Measurements from ENCODE around the gene C16orf92.
A peak's percentile ranks its signal among the peaks of the same experiment; 100 is the strongest.

Gene C16orf92

DNA sequence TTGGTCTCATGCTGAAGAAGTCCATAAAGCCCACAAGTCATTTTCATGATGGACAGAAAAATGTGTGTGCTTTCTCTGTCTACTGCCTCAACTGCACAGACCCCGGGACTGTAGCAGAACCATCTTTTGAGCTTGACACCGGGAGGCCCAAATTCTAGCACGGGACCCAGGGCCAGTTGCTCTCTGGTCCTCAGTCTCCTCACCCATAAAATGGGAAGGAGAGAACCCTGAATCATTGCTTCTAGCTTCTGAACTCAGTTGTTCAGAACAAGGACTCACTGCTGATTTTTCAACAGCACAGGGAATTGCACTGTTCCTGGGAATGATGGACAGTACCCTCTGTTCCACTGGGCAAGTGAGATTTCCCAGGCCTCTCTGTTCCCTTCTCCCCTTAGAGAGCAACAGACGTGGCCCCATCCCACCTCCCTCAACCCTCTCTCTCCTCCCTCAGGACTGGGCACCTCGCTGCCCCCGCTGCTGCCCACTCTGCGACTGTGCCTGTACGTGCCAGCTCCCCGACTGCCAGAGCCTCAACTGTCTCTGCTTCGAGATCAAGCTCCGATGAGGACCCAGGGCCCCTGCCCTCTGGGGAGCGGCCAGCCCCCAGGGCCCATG, 40.4 kb downstream of the C16orf92 start:
- no peak for DNase-seq

DNA sequence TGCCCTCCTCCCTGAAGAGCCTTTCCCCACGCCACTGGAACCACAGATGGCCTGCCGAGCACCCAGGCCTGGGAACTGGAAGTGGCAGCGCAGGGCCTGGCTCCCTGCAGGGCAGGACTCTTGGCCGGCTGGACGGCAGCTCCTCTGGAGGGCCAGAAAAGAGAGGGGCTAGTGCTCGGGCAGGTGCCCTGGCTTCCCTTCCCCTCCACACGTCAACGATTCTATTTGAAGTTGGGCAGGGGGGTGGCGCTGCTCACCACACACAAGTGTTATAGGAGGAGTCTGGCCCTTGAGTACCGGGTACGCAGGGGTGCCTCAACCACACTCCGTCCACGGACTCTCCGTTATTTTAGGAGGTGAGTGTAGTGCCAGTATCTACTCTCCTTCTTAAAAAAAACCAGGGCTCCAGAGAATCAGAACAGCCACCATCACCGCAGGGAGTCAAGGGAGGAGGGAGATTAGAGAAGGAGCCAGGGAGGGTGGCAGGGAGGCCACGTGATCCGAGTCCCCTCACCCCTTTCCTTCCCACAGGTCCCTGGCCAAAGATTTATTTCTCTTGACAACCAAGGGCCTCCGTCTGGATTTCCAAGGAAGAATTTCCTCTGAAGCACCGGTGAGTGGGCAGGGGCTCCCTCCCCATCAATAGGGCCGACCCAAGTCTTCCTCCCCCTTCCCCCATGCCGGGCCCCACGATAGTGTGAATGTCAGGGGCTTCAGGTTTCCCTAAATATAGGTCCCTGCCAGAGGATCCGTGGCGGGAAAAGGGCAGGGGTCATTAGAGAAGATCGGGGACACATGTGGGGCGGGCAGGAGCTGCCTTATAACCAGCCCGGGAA, 41.1 kb downstream of the C16orf92 start:
- peak; percentile 79 for DNase-seq

DNA sequence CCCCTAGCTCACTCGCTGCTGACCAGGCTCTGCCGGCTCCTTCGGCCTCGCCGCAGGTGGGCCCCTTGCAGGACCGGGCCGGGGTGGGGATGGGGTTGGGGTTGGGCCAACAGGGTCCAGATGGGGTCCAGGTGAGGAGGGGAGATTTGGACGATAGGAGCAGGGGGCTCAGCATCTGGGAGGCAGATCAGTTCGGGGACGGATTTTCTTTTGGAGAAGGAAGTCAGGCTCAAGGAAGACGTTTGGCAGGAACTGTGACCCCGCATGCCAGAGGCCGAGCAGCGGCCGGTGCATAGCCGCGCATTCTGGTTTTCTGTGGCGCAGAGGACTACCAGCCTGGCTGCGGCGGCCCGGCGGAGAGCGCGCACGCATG, 41.7 kb downstream of the C16orf92 start:
- no peak for DNase-seq

DNA sequence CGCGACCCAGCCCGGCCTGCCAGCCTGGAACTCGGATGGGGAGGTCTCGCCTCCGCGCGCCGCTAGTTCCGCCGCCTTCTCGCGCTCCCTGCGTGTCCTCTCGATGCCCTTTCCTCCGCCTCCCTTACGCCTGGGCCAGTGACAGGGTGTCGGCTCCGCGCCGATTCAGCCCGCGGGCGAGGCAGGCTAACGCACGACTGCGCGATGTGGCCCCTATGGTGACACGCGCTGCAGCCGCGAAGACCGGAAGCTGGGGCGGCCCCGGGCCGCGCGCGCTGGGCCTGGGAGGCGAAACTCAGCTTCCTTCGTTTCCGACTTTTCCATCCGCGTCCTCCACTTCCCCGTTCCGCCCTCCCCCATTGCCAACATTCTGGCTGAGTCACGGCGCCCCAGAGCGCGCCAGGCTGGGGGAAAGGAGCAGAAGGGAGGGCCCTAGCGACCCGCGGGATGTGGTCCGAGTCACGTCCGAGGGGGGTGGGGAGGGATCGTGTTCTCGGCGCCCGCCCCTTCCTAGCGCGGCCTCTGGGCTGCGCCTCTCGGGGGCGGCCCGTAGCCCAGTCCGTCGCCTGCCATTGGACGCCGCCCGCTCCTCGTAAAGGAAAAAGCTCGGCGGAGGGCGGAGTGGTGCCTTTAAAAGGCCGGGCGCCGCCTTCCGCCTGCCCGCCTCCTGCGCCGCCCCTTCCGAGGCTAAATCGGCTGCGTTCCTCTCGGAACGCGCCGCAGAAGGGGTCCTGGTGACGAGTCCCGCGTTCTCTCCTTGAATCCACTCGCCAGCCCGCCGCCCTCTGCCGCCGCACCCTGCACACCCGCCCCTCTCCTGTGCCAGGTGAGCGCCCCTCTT, 42.3 kb downstream of the C16orf92 start, which contains the start of gene ALDOA:
Gene ALDOA (plus strand): TSS at position 659 of the 841 bp plus-strand sequence. CDS start 1,138 bp downstream, outside the sequence.
- DNase-seq: peak; percentile 94

DNA sequence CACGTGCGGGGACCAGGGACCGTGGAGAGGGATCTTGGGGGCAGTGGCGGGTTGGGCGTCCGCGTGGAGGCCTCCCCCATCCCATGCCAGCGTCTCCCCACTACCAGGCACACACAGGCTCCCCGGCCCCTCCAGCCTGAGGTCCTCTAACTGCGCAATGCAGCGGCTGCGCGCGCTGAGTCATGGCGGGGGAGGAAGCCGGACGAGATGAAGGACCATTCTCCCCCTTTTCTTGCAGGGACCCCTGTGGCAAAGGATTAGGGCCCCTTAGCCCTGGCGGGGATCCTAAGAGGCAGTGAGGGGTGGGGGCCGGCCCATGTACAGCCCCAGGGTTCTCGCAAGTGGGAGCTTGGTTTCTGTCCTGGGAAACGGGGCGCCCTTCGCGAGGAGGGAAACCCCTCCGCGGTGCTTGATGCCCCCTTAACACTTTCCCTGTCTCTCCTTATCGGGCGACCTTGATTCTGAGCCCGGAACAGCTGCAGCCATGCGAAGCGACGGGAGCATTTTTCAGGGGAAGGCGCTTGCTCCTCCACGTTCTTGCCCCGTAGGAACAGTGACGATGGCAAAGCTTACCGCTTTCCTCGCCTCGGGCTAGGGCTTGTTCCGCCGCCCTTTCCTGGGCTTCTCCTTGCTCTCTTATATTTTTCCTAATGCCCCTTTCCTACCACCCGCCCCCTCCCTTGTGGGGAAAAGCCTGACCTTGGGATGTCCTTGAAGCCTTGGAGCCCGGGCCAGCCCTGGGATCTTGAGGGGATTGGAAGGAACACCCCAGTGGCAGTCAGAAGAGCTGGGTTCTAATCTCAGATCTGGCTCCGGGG, 43.2 kb downstream of the C16orf92 start:
- DNase-seq: no peak

DNA sequence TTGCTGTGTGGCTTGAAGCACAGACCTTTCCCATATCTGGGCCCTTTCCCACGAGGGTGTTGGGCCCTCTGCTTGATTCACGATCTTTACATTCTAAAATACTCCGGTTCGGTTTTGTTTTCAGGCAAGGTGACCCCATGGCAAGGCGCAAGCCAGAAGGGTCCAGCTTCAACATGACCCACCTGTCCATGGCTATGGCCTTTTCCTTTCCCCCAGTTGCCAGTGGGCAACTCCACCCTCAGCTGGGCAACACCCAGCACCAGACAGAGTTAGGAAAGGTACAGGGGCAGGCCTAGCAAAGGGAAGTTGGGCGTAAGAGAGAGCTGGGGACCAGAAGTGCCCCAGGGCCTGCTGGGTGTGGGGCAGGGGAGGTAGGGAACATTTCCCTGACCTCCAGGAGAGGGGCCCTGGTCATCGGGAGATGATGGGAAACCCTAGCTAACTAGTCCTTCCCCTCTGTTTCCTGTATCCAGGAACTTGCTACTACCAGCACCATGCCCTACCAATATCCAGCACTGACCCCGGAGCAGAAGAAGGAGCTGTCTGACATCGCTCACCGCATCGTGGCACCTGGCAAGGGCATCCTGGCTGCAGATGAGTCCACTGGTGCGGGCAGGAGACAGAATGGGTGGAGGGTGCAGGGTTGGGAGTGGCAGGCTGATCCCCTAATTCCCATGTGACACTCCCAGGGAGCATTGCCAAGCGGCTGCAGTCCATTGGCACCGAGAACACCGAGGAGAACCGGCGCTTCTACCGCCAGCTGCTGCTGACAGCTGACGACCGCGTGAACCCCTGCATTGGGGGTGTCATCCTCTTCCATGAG, 44.0 kb downstream of the C16orf92 start:
- DNase-seq: no peak

DNA sequence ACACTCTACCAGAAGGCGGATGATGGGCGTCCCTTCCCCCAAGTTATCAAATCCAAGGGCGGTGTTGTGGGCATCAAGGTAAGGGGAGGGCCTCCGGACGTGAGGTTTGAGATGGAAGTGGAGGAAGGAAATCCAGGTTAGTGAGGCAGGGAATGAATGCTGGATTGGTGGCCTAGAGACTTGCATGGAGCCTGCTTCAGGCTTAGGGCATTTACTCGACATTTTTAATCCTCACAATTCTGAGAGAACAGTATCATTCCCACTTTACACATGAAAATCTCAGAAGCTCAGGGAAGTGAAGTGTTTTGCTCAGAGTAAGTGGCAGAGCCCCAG, 44.6 kb downstream of the C16orf92 start:
- no peak for DNase-seq

DNA sequence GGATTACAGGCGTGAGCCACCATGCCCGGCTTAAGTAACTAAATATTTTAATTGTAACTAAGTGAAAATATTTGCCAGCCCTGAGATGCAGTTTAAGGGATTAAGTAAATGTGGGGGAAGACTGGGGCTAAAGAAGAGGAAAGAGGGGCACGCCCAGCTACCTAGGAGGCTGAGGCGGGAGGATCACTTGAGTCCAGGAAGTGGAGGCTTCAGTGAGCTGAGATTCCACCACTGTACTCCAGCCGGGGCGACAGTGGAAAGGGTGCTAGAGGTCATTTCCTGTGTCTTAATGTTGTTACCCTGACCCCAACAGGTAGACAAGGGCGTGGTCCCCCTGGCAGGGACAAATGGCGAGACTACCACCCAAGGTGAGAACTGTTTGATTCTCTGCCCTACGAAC, 45.3 kb downstream of the C16orf92 start:
- DNase-seq: no peak

DNA sequence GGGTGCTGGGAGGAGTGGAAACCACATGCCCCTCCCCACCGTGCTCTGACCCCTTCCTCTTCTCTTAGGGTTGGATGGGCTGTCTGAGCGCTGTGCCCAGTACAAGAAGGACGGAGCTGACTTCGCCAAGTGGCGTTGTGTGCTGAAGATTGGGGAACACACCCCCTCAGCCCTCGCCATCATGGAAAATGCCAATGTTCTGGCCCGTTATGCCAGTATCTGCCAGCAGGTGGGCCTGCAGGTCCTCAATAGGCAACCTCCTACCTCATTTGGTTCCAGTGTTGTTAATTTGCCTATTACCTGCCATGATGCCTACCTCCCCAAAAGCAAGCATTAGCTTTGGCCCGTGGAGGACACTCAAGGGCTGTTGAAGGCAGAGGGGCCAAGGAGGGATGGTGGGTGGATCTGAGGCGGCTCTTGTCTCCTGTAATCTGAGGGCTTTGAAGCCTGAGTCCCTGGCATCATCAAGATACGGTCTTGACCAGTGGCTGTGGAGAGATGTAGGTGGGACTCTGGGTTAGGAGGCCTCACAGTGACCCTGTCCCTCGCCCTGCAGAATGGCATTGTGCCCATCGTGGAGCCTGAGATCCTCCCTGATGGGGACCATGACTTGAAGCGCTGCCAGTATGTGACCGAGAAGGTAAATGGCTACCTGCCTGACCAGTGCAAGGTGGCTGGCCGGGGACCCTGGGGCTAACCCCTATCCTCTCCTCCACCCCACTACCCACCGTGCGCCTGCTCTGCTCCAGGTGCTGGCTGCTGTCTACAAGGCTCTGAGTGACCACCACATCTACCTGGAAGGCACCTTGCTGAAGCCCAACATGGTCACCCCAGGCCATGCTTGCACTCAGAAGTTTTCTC, 46.0 kb downstream of the C16orf92 start:
- no peak for DNase-seq

DNA sequence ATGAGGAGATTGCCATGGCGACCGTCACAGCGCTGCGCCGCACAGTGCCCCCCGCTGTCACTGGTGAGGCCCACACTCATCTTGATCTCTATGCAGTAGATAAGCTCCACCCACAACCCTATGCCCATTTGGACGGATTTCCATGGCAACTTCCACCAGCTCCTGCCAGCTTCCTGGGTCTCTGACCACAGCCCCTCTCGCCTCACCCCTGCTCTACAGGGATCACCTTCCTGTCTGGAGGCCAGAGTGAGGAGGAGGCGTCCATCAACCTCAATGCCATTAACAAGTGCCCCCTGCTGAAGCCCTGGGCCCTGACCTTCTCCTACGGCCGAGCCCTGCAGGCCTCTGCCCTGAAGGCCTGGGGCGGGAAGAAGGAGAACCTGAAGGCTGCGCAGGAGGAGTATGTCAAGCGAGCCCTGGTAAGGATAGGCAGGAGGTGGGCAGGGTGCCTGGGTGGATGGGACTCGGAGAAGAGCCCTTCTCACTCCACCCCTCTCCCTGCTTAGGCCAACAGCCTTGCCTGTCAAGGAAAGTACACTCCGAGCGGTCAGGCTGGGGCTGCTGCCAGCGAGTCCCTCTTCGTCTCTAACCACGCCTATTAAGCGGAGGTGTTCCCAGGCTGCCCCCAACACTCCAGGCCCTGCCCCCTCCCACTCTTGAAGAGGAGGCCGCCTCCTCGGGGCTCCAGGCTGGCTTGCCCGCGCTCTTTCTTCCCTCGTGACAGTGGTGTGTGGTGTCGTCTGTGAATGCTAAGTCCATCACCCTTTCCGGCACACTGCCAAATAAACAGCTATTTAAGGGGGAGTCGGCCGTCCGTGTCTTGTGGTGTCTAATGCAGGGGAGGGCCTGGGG, 46.8 kb downstream of the C16orf92 start:
- DNase-seq: no peak

DNA sequence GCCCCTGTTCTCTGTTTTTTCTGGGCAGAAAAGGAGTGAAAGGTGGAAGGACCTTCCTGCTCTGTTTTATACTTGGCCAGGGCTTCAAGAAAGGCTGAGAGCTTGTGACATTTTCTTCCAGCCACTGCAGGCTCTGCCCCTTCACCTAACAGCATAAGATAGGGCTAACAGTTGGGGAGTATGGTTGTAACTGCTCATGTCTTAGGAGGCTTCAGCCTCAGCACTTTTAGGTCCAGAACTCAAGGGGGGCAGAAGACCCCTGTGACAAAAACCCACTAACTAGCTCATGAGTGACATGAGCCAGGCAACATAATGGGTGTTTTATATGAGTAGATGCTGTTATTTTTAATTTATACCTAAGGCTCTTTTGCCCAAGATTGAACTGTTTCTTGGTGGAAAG, 47.5 kb downstream of the C16orf92 start:
- no peak for DNase-seq
